Tibial artery (tissue), 4 donors: Measurements from ENCODE around the gene POSTN.

Experiments used
- DNase-seq, 2 donors: peaks; one replicate each; pipeline ENCODE4 v3.0.0-alpha.2; 2019
- H3K27ac ChIP-seq, 2 donors: fragments of 200-600 bp; sonication (generic) in 1 of 2; 1 replicate in 1 of 2; 2 replicates in 1 of 2; pipeline ENCODE4 v1.5.1; 2018 to 2019; ENCODE audit warnings: mild to moderate bottlenecking in 1 of 2
- H3K27me3 ChIP-seq, 2 donors: fragments of 200-600 bp; sonication (generic) in 1 of 2; one replicate each; pipeline versions ENCODE4 v1.5.1 to v1.6.0; 2016 to 2019
- H3K36me3 ChIP-seq, 3 donors: fragments of 200-600 bp; sonication (generic) in 2 of 3; one replicate each; pipeline ENCODE4 v1.5.1; 2016 to 2019; ENCODE audit warnings: mild to moderate bottlenecking in 2 of 3
- H3K4me1 ChIP-seq, 4 donors: fragments of 200-600 bp; sonication (generic) in 2 of 4; 1 replicate in 3 of 4; 2 replicates in 1 of 4; pipeline ENCODE4 v1.5.1; 2016 to 2019
- H3K4me3 ChIP-seq, 2 donors: fragments of 200-600 bp; sonication (generic) in 1 of 2; 1 replicate in 1 of 2; 2 replicates in 1 of 2; pipeline ENCODE4 v1.5.1; 2018 to 2019; ENCODE audit warnings: mild to moderate bottlenecking in 2 of 2
- H3K9me3 ChIP-seq, 3 donors: fragments of 200-600 bp; sonication (generic) in 1 of 3; one replicate each; pipeline ENCODE4 v1.5.1; 2016 to 2019
- CTCF ChIP-seq, 2 experiments: fragments of 200-600 bp in 1 of 2; fragments of 450-650 bp in 1 of 2; IDR thresholded peaks; one replicate each; pipeline ENCODE4 v1.5.1; 2017 to 2019; ENCODE audit warnings: antibody characterized with exemption in 2 of 2, mild to moderate bottlenecking in 1 of 2, moderate library complexity in 1 of 2
- intact Hi-C: fragments of 100-400 bp; cut with DNase I; formaldehyde crosslinking; loops from one replicate; pipeline ENCODE4 v1.15.0; 2023; ENCODE audit warnings: low total_unique reads

POSTN gene

GRCh38 chr13:37602733-37603381, 4.3 kb upstream of the POSTN start:
- H3K27me3 ChIP-seq, result no peaks in the 10 kb centered on the region
- no peak overlapping the region for H3K27ac ChIP-seq
- DNase-seq, result no peak
- H3K9me3 ChIP-seq, result no peaks in the 10 kb centered on the region
- no peaks in the 10 kb centered on the region for H3K36me3 ChIP-seq
- H3K4me3 ChIP-seq, result no peak overlapping the region
- H3K4me1 ChIP-seq, result peaks cover 0 to 4% (median 0%) of the 10 kb centered on the region in 4 donors
- intact Hi-C loops, result no loop called here
- TF ChIP-seq CTCF (IDR thresholded peaks at IDR 0.05), result peak; percentile 62 to 69

- TF ChIP-seq CTCF (IDR thresholded peaks at IDR 0.05), result no peak
- H3K4me3 ChIP-seq, result no peak overlapping the region
- intact Hi-C loops, result no loop called here
- DNase-seq, result no peak
- H3K27me3 ChIP-seq, result no peaks in the 10 kb centered on the region
- H3K36me3 ChIP-seq, result no peaks in the 10 kb centered on the region
- H3K9me3 ChIP-seq, result no peaks in the 10 kb centered on the region
- peaks cover 0 to 4% (median 0%) of the 10 kb centered on the region in 4 donors for H3K4me1 ChIP-seq
- H3K27ac ChIP-seq, result no peak overlapping the region
Measured at GRCh38 chr13:37601648-37602440, 3.3 kb upstream of the POSTN start.

GRCh38 chr13:37599519-37599918, 951 bp upstream of the POSTN start:
- DNase-seq, result no peak
- no peak for TF ChIP-seq CTCF (IDR thresholded peaks at IDR 0.05)

GRCh38 chr13:37597477-37598025, 1.0 kb downstream of the POSTN start:
- H3K4me1 ChIP-seq, result peaks cover 0 to 7% (median 2%) of the 10 kb centered on the region in 4 donors
- H3K9me3 ChIP-seq, result no peaks in the 10 kb centered on the region
- H3K36me3 ChIP-seq, result no peaks in the 10 kb centered on the region
- no peak overlapping the region for H3K27ac ChIP-seq
- peak overlapping the region in 1 of 2 donors; percentile 10 for H3K4me3 ChIP-seq
- intact Hi-C loops, result no loop called here
- DNase-seq, result no peak
- no peak for TF ChIP-seq CTCF (IDR thresholded peaks at IDR 0.05)
- no peaks in the 10 kb centered on the region for H3K27me3 ChIP-seq

More at GRCh38 chr13:37599519-37599918, 951 bp upstream of the POSTN start:
- no peaks in the 10 kb centered on the region for H3K27me3 ChIP-seq
- peaks cover 0 to 4% (median 2%) of the 10 kb centered on the region in 4 donors for H3K4me1 ChIP-seq
- intact Hi-C loops, result no loop called here
- H3K9me3 ChIP-seq, result no peaks in the 10 kb centered on the region
- no peak overlapping the region for H3K27ac ChIP-seq
- no peak overlapping the region for H3K4me3 ChIP-seq
- no peaks in the 10 kb centered on the region for H3K36me3 ChIP-seq

- DNase-seq, result no peak
- Histone ChIP-seq H3K36me3 (no peaks in the 10 kb centered on the region), H3K9me3 (no peaks in the 10 kb centered on the region), H3K4me3 (no peak overlapping the region), H3K4me1 (peaks cover 0 to 7% (median 0%) of the 10 kb centered on the region in 4 donors), H3K27ac (no peak overlapping the region), H3K27me3 (no peaks in the 10 kb centered on the region)
- intact Hi-C loops, result no loop called here
- TF ChIP-seq CTCF (IDR thresholded peaks at IDR 0.05), result no peak
Measured at GRCh38 chr13:37596805-37597204, 1.8 kb downstream of the POSTN start.
